SK-N-SH treated with all-trans-retinoic acid at 6 μM for 48 hours (cell line): ENCODE measurements around the gene SHISAL2B.
"Not testable (repeated sequence)": the region's sequence is repeated elsewhere in the genome, so short reads cannot be mapped to it uniquely, and the experiment has no call there.

Experiments
- ARNTL ChIP-seq: fragments of 450-650 bp; formaldehyde crosslinking; IDR thresholded peaks from 2 replicates; pipeline ENCODE4 v1.5.0; 2020; ENCODE audit warnings: low read depth, mild to moderate bottlenecking, moderate library complexity, borderline replicate concordance
- OSR1 ChIP-seq: fragments of 250-450 bp; sonication (Bioruptor Pico); IDR thresholded peaks from 2 replicates; pipeline ENCODE4 v1.8.0; 2022; ENCODE audit warnings: moderate library complexity, mild to moderate bottlenecking, inconsistent platforms
- RARB ChIP-seq: fragments of 250-450 bp; sonication (Bioruptor Pico); IDR thresholded peaks from 2 replicates; pipeline ENCODE4 v1.8.0; 2021; ENCODE audit warnings: mild to moderate bottlenecking, moderate library complexity
- TCF4 ChIP-seq: fragments of 250-450 bp; sonication (Bioruptor Pico); IDR thresholded peaks from 2 replicates; pipeline ENCODE4 v1.8.0; 2021; ENCODE audit warnings: mild to moderate bottlenecking, moderate library complexity, borderline replicate concordance
- TOX ChIP-seq: fragments of 250-450 bp; sonication (Bioruptor Pico); IDR thresholded peaks from 2 replicates; pipeline ENCODE4 v1.8.0; 2021; ENCODE audit warnings: mild to moderate bottlenecking, moderate library complexity, borderline replicate concordance
- ZC3H10 ChIP-seq: fragments of 250-450 bp; sonication (Bioruptor Pico); IDR thresholded peaks from 2 replicates; pipeline ENCODE4 v1.5.1; 2021; ENCODE audit warnings: mild to moderate bottlenecking, moderate library complexity
- ZNF565 ChIP-seq: fragments of 450-650 bp; formaldehyde crosslinking; conservative IDR thresholded peaks from 2 replicates; pipeline ENCODE4 v1.5.0; 2020; ENCODE audit warnings: low read depth, mild to moderate bottlenecking, moderate library complexity
- ZNF8 ChIP-seq: fragments of 450-650 bp; formaldehyde crosslinking; IDR thresholded peaks from 2 replicates; pipeline ENCODE4 v1.5.0; 2020; ENCODE audit warnings: mild to moderate bottlenecking, moderate library complexity
- TF ChIP-seq, protein P1 (sequence below): fragments of 250-450 bp; sonication (Bioruptor Pico); IDR thresholded peaks from 2 replicates; pipeline ENCODE4 v1.8.0; 2020; ENCODE audit warnings: mild to moderate bottlenecking, moderate library complexity, borderline replicate concordance
- TF ChIP-seq, protein P2 (sequence below): fragments of 250-450 bp; sonication (Bioruptor Pico); IDR thresholded peaks from 2 replicates; pipeline ENCODE4 v1.5.0; 2020; ENCODE audit warnings: mild to moderate bottlenecking, moderate library complexity
- TF ChIP-seq, protein P3 (sequence below): fragments of 250-450 bp; sonication (Bioruptor Pico); IDR thresholded peaks from 2 replicates; pipeline ENCODE4 v1.5.1; 2021; ENCODE audit warnings: mild to moderate bottlenecking, moderate library complexity

DNA sequence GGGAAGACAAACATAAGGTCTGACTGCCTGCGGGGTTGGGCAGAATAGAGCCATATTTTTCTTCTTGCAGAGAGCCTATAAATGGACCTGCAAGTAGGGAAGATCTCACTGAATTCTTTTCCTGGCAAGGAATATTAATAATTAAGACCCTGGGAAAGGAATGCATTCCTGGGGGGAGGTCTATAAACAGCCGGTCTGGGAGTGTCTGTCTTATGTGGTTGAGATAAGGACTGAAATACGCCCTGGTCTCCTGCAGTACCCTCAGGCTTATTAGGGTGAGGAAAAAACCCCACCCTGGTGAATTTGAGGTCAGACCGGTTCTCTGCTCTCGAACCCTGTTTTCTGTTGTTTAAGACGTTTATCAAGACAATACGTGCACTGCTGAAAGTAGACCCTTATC is 6.1 kb downstream of the SHISAL2B start:
- TF ChIP-seq OSR1, TCF4, ZNF565, ZNF8, ZC3H10, ARNTL, TOX, RARB (CRISPR knock-in tag): not testable (repeated sequence)
- TF ChIP-seq, protein P1, sequence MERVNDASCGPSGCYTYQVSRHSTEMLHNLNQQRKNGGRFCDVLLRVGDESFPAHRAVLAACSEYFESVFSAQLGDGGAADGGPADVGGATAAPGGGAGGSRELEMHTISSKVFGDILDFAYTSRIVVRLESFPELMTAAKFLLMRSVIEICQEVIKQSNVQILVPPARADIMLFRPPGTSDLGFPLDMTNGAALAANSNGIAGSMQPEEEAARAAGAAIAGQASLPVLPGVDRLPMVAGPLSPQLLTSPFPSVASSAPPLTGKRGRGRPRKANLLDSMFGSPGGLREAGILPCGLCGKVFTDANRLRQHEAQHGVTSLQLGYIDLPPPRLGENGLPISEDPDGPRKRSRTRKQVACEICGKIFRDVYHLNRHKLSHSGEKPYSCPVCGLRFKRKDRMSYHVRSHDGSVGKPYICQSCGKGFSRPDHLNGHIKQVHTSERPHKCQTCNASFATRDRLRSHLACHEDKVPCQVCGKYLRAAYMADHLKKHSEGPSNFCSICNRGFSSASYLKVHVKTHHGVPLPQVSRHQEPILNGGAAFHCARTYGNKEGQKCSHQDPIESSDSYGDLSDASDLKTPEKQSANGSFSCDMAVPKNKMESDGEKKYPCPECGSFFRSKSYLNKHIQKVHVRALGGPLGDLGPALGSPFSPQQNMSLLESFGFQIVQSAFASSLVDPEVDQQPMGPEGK = not testable (repeated sequence)
- TF ChIP-seq, protein P2, sequence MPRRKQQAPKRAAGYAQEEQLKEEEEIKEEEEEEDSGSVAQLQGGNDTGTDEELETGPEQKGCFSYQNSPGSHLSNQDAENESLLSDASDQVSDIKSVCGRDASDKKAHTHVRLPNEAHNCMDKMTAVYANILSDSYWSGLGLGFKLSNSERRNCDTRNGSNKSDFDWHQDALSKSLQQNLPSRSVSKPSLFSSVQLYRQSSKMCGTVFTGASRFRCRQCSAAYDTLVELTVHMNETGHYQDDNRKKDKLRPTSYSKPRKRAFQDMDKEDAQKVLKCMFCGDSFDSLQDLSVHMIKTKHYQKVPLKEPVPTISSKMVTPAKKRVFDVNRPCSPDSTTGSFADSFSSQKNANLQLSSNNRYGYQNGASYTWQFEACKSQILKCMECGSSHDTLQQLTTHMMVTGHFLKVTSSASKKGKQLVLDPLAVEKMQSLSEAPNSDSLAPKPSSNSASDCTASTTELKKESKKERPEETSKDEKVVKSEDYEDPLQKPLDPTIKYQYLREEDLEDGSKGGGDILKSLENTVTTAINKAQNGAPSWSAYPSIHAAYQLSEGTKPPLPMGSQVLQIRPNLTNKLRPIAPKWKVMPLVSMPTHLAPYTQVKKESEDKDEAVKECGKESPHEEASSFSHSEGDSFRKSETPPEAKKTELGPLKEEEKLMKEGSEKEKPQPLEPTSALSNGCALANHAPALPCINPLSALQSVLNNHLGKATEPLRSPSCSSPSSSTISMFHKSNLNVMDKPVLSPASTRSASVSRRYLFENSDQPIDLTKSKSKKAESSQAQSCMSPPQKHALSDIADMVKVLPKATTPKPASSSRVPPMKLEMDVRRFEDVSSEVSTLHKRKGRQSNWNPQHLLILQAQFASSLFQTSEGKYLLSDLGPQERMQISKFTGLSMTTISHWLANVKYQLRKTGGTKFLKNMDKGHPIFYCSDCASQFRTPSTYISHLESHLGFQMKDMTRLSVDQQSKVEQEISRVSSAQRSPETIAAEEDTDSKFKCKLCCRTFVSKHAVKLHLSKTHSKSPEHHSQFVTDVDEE (CRISPR knock-in tag) = not testable (repeated sequence)
- TF ChIP-seq, protein P3, sequence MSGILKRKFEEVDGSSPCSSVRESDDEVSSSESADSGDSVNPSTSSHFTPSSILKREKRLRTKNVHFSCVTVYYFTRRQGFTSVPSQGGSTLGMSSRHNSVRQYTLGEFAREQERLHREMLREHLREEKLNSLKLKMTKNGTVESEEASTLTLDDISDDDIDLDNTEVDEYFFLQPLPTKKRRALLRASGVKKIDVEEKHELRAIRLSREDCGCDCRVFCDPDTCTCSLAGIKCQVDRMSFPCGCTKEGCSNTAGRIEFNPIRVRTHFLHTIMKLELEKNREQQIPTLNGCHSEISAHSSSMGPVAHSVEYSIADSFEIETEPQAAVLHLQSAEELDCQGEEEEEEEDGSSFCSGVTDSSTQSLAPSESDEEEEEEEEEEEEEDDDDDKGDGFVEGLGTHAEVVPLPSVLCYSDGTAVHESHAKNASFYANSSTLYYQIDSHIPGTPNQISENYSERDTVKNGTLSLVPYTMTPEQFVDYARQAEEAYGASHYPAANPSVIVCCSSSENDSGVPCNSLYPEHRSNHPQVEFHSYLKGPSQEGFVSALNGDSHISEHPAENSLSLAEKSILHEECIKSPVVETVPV (CRISPR knock-in tag) = not testable (repeated sequence)
